OCI-LY3 (cell line): ENCODE results near the gene PFKL.

Experiments used
- EZH2phosphoT487 ChIP-seq: fragments of 200-600 bp; shearing (Covaris generic); IDR thresholded peaks from 2 replicates; pipeline ENCODE4 v1.6.1; 2018; ENCODE audit warnings: antibody characterized with exemption, mixed run types, low read depth
- TF ChIP-seq, protein P1 (sequence below): fragments of 200-600, 300-600 bp; sonication (generic); IDR thresholded peaks from 2 replicates; pipeline ENCODE4 v1.5.1; 2014; ENCODE audit warnings: antibody characterized with exemption, low read length, low read depth

GRCh38 chr21:44324854-44325107, 24.9 kb downstream of the PFKL start:
- TF ChIP-seq, protein P1, sequence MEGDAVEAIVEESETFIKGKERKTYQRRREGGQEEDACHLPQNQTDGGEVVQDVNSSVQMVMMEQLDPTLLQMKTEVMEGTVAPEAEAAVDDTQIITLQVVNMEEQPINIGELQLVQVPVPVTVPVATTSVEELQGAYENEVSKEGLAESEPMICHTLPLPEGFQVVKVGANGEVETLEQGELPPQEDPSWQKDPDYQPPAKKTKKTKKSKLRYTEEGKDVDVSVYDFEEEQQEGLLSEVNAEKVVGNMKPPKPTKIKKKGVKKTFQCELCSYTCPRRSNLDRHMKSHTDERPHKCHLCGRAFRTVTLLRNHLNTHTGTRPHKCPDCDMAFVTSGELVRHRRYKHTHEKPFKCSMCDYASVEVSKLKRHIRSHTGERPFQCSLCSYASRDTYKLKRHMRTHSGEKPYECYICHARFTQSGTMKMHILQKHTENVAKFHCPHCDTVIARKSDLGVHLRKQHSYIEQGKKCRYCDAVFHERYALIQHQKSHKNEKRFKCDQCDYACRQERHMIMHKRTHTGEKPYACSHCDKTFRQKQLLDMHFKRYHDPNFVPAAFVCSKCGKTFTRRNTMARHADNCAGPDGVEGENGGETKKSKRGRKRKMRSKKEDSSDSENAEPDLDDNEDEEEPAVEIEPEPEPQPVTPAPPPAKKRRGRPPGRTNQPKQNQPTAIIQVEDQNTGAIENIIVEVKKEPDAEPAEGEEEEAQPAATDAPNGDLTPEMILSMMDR = no peak
- TF ChIP-seq EZH2phosphoT487 = no peak
